Heart left ventricle (tissue), 13 donors: ENCODE measurements around the gene TCF4.

Experiments
- POLR2A ChIP-seq, 2 donors: fragments of 450-650 bp; IDR thresholded peaks; one replicate each; pipeline ENCODE4 v1.6.1; 2017; ENCODE audit warnings: antibody characterized with exemption in 2 of 2, mild to moderate bottlenecking in 2 of 2, moderate library complexity in 2 of 2
- TF ChIP-seq, protein P1 (sequence below), 12 donors: fragments of 200-600 bp; sonication (generic) in 4 of 12; IDR thresholded peaks; one replicate each; pipeline versions ENCODE4 v1.5.0 to v1.8.0; 2018 to 2022; ENCODE audit warnings: antibody characterized with exemption in 12 of 12, mild to moderate bottlenecking in 5 of 12
- donor health status: ischemic (EF 13 %, LVEDD 7.1; RV severe dilation, severe dysfunction).
- donor health status: DM: no; HTN: yes; CAD: no.
- donor health status: DM: no; HTN: no; CAD: no.
- donor health status: ischemic (EF 25% LVEDD 6.9; RV normal size, moderate dysfunction).
- donor health status: ischemic (EF 25% LVEDD 5.7; RV mildly dilated, moderate dysfunction).
- donor health status: ischemic (EF 35%, LVEDD 5.7; RV mildly dilated, moderate dysfunction).
- donor health status: nonischemic (EF 11% LVEDD 7.7; RV severe dilation, severe dysfunction).
- donor health status: DM: yes; HTN: yes; CAD: no.
- donor health status: PGD.
- donor health status: ischemic (EF 29% LVEDD 5.4; RV normal size, mild dysfunction).
- donor health status: nonischemic (EF 23%, LVEDD 6.1; RV moderate dilation, normal function).

DNA sequence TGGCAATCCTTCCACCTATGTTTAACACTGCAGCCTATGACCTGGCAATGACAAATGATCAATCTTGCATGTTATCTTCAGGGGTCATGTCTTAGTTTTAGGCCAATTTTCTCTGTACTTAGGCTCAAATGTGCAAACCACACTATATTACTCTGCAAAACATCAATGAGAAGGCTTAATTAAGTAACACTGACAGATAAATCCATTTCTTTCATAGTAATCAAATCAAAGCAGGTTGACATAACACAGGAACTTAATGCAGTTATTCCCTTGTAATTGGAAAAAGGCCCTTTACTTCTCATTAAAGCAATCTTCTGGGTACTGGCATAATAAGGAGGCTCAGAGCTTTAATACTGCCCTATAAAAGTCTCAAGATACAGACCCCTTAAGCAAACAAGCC, 114.4 kb downstream of the TCF4 start:
- TF ChIP-seq, protein P1, sequence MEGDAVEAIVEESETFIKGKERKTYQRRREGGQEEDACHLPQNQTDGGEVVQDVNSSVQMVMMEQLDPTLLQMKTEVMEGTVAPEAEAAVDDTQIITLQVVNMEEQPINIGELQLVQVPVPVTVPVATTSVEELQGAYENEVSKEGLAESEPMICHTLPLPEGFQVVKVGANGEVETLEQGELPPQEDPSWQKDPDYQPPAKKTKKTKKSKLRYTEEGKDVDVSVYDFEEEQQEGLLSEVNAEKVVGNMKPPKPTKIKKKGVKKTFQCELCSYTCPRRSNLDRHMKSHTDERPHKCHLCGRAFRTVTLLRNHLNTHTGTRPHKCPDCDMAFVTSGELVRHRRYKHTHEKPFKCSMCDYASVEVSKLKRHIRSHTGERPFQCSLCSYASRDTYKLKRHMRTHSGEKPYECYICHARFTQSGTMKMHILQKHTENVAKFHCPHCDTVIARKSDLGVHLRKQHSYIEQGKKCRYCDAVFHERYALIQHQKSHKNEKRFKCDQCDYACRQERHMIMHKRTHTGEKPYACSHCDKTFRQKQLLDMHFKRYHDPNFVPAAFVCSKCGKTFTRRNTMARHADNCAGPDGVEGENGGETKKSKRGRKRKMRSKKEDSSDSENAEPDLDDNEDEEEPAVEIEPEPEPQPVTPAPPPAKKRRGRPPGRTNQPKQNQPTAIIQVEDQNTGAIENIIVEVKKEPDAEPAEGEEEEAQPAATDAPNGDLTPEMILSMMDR (IDR thresholded peaks at IDR 0.05), result no peak
- no peak for TF ChIP-seq POLR2A (IDR thresholded peaks at IDR 0.05)
